K562 (cell line): ENCODE measurements around the gene SLAIN1.

ENCODE experiments used
- BRF1 ChIP-seq: IDR thresholded peaks from 3 replicates; pipeline ENCODE4 v1.6.1; 2011; ENCODE audit warnings: borderline replicate concordance, mild to moderate bottlenecking; ENCODE audit not compliant: insufficient read length; ENCODE audit errors: extremely low read depth
- HDAC2 ChIP-seq: fragments of 450-650 bp; IDR thresholded peaks from 2 replicates; pipeline ENCODE4 v1.6.1; 2016; ENCODE audit warnings: mild to moderate bottlenecking
- SP1 ChIP-seq: sonication (generic); formaldehyde crosslinking; IDR thresholded peaks from 2 replicates; pipeline ENCODE4 v1.8.1; 2022; ENCODE audit warnings: mild to moderate bottlenecking, missing genetic modification reagents
- TF ChIP-seq, protein P1 (sequence below): fragments of 450-650 bp; formaldehyde crosslinking; IDR thresholded peaks from 2 replicates; pipeline ENCODE4 v1.4.0; 2022; ENCODE audit warnings: missing genetic modification characterization
- TF ChIP-seq, protein P2 (sequence below): fragments of 250-450 bp; sonication (Bioruptor Pico); IDR thresholded peaks from 2 replicates; pipeline ENCODE4 v1.4.0; 2020; ENCODE audit warnings: mild to moderate bottlenecking, moderate library complexity, borderline replicate concordance

- TF ChIP-seq, protein P1, sequence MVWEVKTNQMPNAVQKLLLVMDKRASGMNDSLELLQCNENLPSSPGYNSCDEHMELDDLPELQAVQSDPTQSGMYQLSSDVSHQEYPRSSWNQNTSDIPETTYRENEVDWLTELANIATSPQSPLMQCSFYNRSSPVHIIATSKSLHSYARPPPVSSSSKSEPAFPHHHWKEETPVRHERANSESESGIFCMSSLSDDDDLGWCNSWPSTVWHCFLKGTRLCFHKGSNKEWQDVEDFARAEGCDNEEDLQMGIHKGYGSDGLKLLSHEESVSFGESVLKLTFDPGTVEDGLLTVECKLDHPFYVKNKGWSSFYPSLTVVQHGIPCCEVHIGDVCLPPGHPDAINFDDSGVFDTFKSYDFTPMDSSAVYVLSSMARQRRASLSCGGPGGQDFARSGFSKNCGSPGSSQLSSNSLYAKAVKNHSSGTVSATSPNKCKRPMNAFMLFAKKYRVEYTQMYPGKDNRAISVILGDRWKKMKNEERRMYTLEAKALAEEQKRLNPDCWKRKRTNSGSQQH (CRISPR knock-in tag), result no peak
- TF ChIP-seq HDAC2 (no peak), SP1 (CRISPR knock-in tag) (no peak), BRF1 (no peak)
- TF ChIP-seq, protein P2, sequence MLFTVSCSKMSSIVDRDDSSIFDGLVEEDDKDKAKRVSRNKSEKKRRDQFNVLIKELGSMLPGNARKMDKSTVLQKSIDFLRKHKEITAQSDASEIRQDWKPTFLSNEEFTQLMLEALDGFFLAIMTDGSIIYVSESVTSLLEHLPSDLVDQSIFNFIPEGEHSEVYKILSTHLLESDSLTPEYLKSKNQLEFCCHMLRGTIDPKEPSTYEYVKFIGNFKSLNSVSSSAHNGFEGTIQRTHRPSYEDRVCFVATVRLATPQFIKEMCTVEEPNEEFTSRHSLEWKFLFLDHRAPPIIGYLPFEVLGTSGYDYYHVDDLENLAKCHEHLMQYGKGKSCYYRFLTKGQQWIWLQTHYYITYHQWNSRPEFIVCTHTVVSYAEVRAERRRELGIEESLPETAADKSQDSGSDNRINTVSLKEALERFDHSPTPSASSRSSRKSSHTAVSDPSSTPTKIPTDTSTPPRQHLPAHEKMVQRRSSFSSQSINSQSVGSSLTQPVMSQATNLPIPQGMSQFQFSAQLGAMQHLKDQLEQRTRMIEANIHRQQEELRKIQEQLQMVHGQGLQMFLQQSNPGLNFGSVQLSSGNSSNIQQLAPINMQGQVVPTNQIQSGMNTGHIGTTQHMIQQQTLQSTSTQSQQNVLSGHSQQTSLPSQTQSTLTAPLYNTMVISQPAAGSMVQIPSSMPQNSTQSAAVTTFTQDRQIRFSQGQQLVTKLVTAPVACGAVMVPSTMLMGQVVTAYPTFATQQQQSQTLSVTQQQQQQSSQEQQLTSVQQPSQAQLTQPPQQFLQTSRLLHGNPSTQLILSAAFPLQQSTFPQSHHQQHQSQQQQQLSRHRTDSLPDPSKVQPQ (CRISPR knock-in tag), result no peak
Observed at GRCh38 chr13:77737583-77738200, 40.2 kb downstream of the SLAIN1 start.
